Activated naive CD4-positive, alpha-beta T cell treated with anti-CD3 and anti-CD28 coated beads for 36 hours (primary cell): ENCODE results near the gene SFN. TPM values are rescaled to one million over a fixed set of nuclear protein-coding genes. Genes with fewer than 3 reads are reported as not detected.
A peak's percentile ranks its signal among the peaks of the same experiment; 100 is the strongest.
"Not testable (repeated sequence)": the region's sequence is repeated elsewhere in the genome, so short reads cannot be mapped to it uniquely, and the experiment has no call there.

ENCODE experiments used
- CTCF ChIA-PET: fragments of 350-600 bp; sonication (Branson Sonifier 250); formaldehyde crosslinking; loops from one replicate; lab custom pipeline; 2021; ENCODE audit warnings: antibody characterized with exemption; lab: Charles Lee
- DNase-seq: peaks from one replicate; pipeline ENCODE4 v3.0.0-alpha.2; 2020
- H3K27ac Mint-ChIP-seq: one replicate; pipeline ENCODE4 v1.8.0; 2021; ENCODE audit warnings: mild to moderate bottlenecking, mixed read lengths
- H3K27me3 Mint-ChIP-seq: one replicate; pipeline ENCODE4 v1.8.0; 2021; ENCODE audit warnings: low read depth, mixed read lengths
- H3K36me3 Mint-ChIP-seq: one replicate; pipeline ENCODE4 v1.8.0; 2021; ENCODE audit warnings: low read depth, mixed read lengths
- H3K4me1 Mint-ChIP-seq: one replicate; pipeline ENCODE4 v1.8.0; 2021; ENCODE audit warnings: low read depth, mixed read lengths
- H3K4me3 Mint-ChIP-seq: one replicate; pipeline ENCODE4 v1.8.0; 2021; ENCODE audit warnings: mild to moderate bottlenecking, moderate library complexity, mixed read lengths
- H3K9me3 Mint-ChIP-seq: one replicate; pipeline ENCODE4 v1.8.0; 2021; ENCODE audit warnings: mixed read lengths
- intact Hi-C: fragments of 100-400 bp; cut with micrococcal nuclease; formaldehyde crosslinking; loops from one replicate; pipeline ENCODE4 v1.15.1; 2023
- total RNA-seq, 2 experiments: library from RNA; stranded (reverse); gene quantifications; one replicate each; pipeline ENCODE4 v1.2.3, GENCODE V29; 2021

SFN gene
- total RNA-seq, 2 experiments from 2014 or later, result 0.26 to 0.52 TPM

DNA sequence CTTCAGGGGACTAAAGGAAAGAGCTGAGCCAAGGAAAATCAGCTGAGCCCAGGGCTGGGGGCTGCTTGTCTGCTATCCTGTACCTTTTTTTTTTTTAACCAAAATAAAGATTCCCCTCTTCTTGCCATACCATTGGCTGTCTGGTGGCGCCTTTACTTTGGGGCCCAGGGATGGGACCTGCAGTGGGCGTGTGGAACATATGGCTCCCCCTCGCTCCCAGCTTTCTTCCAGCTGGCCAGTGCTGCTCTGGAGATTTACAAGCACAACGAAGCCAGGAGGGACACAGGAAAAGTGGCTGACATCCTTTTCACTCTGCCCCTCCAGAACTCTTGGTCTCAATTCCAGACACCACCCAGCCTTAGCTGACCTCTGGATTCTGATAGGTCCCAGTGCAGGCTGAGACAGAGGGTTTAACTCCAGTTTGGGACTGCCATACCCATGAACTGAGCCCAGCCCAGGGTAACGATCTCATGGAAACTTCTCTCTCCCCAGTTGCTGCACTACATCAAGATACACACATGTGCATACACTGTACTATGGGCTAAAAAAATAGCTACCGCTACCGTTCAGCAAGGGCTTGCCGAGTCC, 5.4 kb upstream of the SFN start:
- no peak overlapping the region for H3K27ac Mint-ChIP-seq
- intact Hi-C loops, result no loop called here
- no peaks in the 10 kb centered on the region for H3K9me3 Mint-ChIP-seq
- CTCF ChIA-PET, result interaction anchor here (0.7 to 2.1 kb wide), 4 partner anchors 8 to 256 kb away, joined by 3 to 7 read pairs (median 4); no protein-coding TSS in a partner anchor
- H3K27me3 Mint-ChIP-seq, result no peaks in the 10 kb centered on the region
- no peak for DNase-seq
- peaks cover 26% of the 10 kb centered on the region for H3K36me3 Mint-ChIP-seq
- H3K4me3 Mint-ChIP-seq, result no peak overlapping the region
- H3K4me1 Mint-ChIP-seq, result peaks cover 6% of the 10 kb centered on the region

DNA sequence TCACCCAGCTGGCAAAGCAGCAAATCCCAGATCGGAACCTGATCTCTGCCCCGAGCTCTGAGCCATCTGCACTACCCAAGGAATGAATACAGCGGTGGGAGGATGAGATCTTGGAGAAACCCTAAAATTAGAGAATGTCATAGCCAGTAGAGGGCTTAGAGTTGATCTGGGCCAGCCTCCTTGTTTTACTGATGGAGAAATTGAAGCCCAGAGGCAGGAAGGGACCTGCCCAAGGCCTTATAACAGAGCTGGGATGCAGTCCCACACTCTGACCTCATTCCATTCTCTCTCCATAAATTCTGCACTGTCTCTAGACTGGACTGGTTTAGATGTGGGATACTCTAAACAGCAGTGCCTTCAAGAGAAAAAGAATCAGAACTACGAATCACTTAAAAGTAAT, 4.8 kb upstream of the SFN start:
- CTCF ChIA-PET, result interaction anchor here (0.9 to 2.1 kb wide), 3 partner anchors 9 to 46 kb away, joined by 3 to 7 read pairs (median 4); no protein-coding TSS in a partner anchor
- H3K27me3 Mint-ChIP-seq, result no peaks in the 10 kb centered on the region

DNA sequence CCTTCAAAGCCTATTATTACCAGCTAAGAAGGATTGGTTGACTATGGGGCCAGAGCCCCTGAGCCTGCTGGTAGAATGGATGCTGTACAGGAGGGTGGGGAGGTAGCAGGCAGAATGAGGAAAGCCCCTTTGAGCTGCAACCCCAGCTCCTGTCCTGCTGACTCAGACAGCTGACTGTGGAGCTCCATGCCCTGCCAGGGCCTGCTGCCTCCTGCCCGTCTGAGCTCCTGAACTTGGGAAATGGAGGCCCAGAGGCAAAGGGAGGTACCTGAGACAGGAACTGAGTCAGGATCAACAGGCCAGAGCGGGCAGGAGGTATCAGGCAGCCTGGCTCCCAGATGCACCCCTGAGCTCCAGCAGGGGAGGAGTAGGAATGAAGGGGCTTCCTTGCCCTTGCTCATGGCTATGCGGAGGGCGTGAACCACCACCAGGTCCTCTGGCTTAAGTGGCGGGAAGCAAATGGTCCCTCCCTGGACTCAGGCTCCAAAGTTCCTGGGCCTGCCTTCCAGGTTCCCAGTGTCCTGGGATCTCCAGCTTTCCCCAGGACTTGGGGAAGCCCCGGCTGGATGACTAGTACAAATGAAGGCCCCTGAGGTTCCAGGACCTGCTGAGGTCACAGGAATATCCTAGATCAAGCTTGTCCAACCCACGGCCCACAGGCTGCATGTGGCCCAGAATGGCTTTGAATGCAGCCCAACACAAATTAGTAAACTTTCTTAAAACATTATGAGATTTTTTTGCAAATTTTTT, 3.9 kb upstream of the SFN start:
- Mint-ChIP-seq H3K27me3 (no peaks in the 10 kb centered on the region), H3K4me1 (peaks cover 18% of the 10 kb centered on the region), H3K27ac (no peak overlapping the region), H3K4me3 (no peak overlapping the region), H3K36me3 (peaks cover 14% of the 10 kb centered on the region), H3K9me3 (no peaks in the 10 kb centered on the region)
- intact Hi-C loops, result no loop called here
- DNase-seq, result no peak
- CTCF ChIA-PET, result interaction anchor here (0.7 to 2.1 kb wide), 7 partner anchors 10 to 257 kb away, joined by 3 to 9 read pairs (median 4); no protein-coding TSS in a partner anchor

More for the DNA sequence above, 4.8 kb upstream of the SFN start:
- no peak for DNase-seq
- no peak overlapping the region for H3K4me3 Mint-ChIP-seq
- H3K27ac Mint-ChIP-seq, result no peak overlapping the region
- intact Hi-C loops, result no loop called here
- H3K9me3 Mint-ChIP-seq, result no peaks in the 10 kb centered on the region
- H3K4me1 Mint-ChIP-seq, result peaks cover 11% of the 10 kb centered on the region
- H3K36me3 Mint-ChIP-seq, result peaks cover 20% of the 10 kb centered on the region

DNA sequence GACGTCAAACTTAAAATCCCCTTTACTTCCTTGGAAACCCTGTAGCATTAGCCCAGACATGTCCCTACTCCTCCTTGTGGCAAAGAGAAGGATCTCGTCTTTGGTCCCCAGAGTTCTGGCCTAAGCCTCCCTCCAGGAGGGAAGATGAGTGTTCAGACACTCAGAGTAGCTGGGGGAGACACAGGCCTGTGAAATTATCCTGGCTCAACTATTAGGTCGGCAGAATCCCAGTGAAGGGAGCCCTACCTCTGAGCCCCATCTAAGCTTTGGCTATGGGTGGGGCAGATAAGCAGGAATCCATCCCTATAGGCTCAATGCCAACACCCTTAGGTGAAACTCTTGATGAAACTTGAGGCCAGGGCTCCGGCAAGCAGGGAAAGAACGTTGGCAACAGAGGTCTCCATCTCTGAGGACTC, 1.7 kb upstream of the SFN start:
- H3K4me3 Mint-ChIP-seq, result no peak overlapping the region
- intact Hi-C loops, result no loop called here
- peaks cover 3% of the 10 kb centered on the region for H3K36me3 Mint-ChIP-seq
- no peaks in the 10 kb centered on the region for H3K27me3 Mint-ChIP-seq
- peaks cover 21% of the 10 kb centered on the region for H3K4me1 Mint-ChIP-seq
- CTCF ChIA-PET, result interaction anchor here (0.8 to 1.3 kb wide), 4 partner anchors 17 to 51 kb away, joined by 3 to 4 read pairs (median 4); no protein-coding TSS in a partner anchor
- no peaks in the 10 kb centered on the region for H3K9me3 Mint-ChIP-seq
- no peak overlapping the region for H3K27ac Mint-ChIP-seq
- no peak for DNase-seq

DNA sequence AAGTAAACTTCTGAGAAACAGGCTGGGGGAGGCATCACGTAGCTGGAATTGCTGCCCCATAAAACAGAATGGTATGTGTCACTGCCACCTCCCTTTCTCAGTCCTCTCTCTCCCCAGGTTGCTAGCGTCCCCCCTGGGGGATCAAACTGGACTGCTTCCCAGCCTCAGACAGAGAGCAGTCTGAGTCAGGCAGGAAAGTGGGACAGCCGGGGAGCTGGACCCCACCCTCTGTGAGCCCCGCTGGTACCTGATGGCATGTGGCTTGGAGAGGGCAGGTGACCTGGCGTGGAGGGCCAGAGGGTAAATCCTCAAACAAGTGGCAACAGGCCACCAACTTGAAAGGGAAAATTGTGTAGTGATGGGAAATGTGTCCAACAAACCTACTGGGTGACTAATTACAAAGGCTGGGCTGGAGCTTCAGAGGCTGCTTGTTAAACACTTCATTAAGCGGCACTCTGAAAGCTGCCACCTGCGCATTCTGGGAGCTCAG, 1.0 kb upstream of the SFN start:
- H3K27me3 Mint-ChIP-seq, result no peaks in the 10 kb centered on the region
- no peak overlapping the region for H3K4me3 Mint-ChIP-seq
- no peaks in the 10 kb centered on the region for H3K9me3 Mint-ChIP-seq
- no peak for DNase-seq
- no peaks in the 10 kb centered on the region for H3K36me3 Mint-ChIP-seq
- peaks cover 21% of the 10 kb centered on the region for H3K4me1 Mint-ChIP-seq
- no peak overlapping the region for H3K27ac Mint-ChIP-seq
- intact Hi-C loops, result no loop called here
- CTCF ChIA-PET, result interaction anchor here (0.6 to 1.3 kb wide), 6 partner anchors 10 to 422 kb away, joined by 3 to 4 read pairs (median 3); no protein-coding TSS in a partner anchor

DNA sequence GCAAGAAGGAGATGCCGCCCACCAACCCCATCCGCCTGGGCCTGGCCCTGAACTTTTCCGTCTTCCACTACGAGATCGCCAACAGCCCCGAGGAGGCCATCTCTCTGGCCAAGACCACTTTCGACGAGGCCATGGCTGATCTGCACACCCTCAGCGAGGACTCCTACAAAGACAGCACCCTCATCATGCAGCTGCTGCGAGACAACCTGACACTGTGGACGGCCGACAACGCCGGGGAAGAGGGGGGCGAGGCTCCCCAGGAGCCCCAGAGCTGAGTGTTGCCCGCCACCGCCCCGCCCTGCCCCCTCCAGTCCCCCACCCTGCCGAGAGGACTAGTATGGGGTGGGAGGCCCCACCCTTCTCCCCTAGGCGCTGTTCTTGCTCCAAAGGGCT, 732 bp downstream of the SFN start:
- H3K4me1 Mint-ChIP-seq, result peaks cover 21% of the 10 kb centered on the region
- no peak overlapping the region for H3K27ac Mint-ChIP-seq
- H3K27me3 Mint-ChIP-seq, result no peaks in the 10 kb centered on the region
- H3K36me3 Mint-ChIP-seq, result no peaks in the 10 kb centered on the region
- H3K9me3 Mint-ChIP-seq, result no peaks in the 10 kb centered on the region
- no peak for DNase-seq
- intact Hi-C loops, result loop anchor here (2.0 kb wide), 3 partner anchors 27 to 171 kb away; partner anchors contain the start of genes GPN2 and NUDC
- CTCF ChIA-PET, result interaction anchor here (0.8 to 2.6 kb wide), 4 partner anchors 14 to 262 kb away, joined by 3 to 15 read pairs (median 3); no protein-coding TSS in a partner anchor
- peak overlapping the region; percentile 92 for H3K4me3 Mint-ChIP-seq

DNA sequence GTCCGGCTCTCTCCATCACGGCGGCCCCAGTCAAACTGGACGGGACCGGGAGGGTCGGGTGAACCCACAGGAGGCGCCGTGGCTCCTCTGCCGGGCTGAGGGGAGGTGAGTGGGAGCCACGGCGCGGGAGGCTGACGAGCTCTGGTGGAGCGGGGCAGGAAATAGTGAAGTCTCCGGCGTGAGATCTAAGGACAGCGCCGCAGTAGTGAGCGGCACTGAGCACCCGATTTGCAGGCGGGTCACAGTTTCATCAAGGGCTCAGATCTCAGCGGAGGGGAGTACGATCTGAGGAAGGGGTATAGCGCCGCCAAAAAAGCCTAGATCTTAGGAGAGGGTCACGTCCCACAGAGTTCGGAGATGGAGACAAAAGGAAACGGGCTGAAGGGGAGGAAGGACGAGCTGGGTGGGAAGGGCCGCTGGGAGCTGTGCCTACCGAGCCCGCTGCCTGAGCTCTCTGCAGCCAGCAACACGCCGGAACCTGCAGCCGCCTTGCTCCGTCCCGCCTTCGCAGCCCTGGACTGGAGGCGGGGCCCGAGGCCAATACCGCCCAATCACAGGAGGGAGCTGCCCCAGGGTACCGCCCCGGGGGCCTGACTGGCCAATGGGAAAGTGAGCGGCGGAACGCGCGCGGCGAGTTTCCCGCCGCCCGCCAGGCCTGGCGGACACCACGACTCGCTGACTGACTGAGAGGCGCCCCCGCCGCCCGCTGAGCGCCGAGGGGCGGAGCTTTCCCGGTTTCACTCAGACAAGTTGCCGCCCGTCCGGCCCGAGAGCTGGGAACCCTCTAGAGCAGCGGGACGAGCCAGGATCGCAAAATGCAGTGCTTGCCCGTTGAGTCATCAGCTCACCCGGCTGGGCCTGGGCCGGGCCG, 1.9 kb downstream of the SFN start:
- no peaks in the 10 kb centered on the region for H3K27me3 Mint-ChIP-seq
- peaks cover 21% of the 10 kb centered on the region for H3K4me1 Mint-ChIP-seq
- peak overlapping the region; percentile 92 for H3K4me3 Mint-ChIP-seq
- H3K9me3 Mint-ChIP-seq, result no peaks in the 10 kb centered on the region
- CTCF ChIA-PET, result interaction anchor here (0.6 to 3.0 kb wide), 12 partner anchors 9 to 263 kb away, joined by 3 to 15 read pairs (median 7); no protein-coding TSS in a partner anchor
- intact Hi-C loops, result loop anchor here (1.0 to 2.0 kb wide), 5 partner anchors 26 to 172 kb away; partner anchors contain the start of genes GPN2 and NUDC
- peak; percentile 95 for DNase-seq
- peak overlapping the region; percentile 90 for H3K27ac Mint-ChIP-seq
- no peaks in the 10 kb centered on the region for H3K36me3 Mint-ChIP-seq

DNA sequence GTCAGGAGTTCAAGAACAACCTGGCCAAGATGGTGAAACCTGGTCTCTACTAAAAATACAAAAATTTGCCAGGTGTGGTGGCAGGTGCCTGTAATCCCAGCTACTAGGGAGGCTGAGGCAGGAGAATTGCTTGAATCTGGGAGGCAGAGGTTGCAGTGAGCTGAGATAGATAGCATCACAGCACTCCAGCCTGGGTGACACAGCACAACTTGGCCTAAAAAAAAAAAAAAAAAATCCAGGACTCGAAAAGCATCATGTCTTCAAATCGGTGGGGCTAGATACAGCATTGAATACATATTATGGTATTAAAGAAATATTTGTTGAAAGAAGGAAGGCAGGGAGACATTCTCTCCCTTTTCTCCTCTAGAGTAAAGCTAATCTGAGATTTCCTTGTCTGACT, 10.1 kb downstream of the SFN start:
- H3K27me3 Mint-ChIP-seq, intact Hi-C loops, H3K4me3 Mint-ChIP-seq, H3K9me3 Mint-ChIP-seq, H3K27ac Mint-ChIP-seq, DNase-seq, H3K4me1 Mint-ChIP-seq, H3K36me3 Mint-ChIP-seq: not testable (repeated sequence)
- CTCF ChIA-PET, result interaction anchor here (0.6 to 1.6 kb wide), 8 partner anchors 8 to 450 kb away, joined by 3 to 7 read pairs (median 4); no protein-coding TSS in a partner anchor

DNA sequence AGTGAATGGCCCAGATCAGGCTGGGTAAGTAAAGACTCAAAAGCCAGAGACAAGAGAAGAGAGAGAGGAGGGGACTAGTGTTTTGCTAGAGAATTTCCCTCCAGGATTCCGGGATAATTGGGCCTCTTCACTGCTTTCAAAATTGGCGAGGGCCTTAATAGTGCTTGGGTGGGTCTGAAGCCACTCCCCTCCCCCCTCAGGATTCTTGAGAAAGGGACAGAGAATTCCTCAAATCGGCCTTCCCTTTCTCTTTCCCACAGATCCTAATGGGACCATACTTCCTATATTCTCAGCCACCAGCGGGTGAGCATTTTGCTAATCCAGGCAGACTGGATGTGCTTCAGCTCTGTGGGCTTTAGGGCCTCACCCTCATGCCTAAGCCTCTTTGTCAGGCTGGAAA, 11.9 kb downstream of the SFN start:
- H3K36me3 Mint-ChIP-seq, result no peaks in the 10 kb centered on the region
- CTCF ChIA-PET, result interaction anchor here (1.5 kb wide), 1 partner anchor 12 kb away, joined by 4 read pairs; no protein-coding TSS in a partner anchor

DNA sequence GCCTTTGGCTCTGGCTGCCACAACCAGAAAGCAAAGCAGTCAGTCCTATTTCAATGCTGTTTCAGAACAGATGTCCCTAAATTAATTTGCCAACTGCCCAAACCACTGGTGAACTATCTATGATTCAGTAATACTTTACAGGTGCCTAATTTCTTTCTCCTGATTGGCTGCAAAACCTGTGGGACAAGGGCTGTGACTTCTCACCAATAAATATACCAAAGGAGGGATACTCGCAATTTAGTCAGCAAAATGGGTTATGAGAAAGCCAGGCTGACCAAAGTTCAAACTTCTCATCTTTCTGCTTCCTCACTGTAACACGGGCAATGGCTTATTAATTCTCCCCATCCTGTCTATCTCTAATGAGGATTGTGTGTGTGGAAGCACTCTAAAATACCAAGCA, 14.4 kb downstream of the SFN start:
- Mint-ChIP-seq H3K27ac (peak overlapping the region; percentile 51), H3K27me3 (no peaks in the 10 kb centered on the region), H3K4me1 (peaks cover 2% of the 10 kb centered on the region), H3K4me3 (no peak overlapping the region), H3K36me3 (peaks cover 2% of the 10 kb centered on the region), H3K9me3 (no peaks in the 10 kb centered on the region)
- intact Hi-C loops, result no loop called here
- CTCF ChIA-PET, result interaction anchor here (0.7 to 3.0 kb wide), 8 partner anchors 10 to 275 kb away, joined by 3 to 15 read pairs (median 5); no protein-coding TSS in a partner anchor
- no peak for DNase-seq

More for the DNA sequence above, 11.9 kb downstream of the SFN start:
- no peak for DNase-seq
- Mint-ChIP-seq H3K4me1 (peaks cover 2% of the 10 kb centered on the region), H3K9me3 (no peaks in the 10 kb centered on the region), H3K27me3 (no peaks in the 10 kb centered on the region), H3K4me3 (no peak overlapping the region), H3K27ac (no peak overlapping the region)
- intact Hi-C loops, result no loop called here

DNA sequence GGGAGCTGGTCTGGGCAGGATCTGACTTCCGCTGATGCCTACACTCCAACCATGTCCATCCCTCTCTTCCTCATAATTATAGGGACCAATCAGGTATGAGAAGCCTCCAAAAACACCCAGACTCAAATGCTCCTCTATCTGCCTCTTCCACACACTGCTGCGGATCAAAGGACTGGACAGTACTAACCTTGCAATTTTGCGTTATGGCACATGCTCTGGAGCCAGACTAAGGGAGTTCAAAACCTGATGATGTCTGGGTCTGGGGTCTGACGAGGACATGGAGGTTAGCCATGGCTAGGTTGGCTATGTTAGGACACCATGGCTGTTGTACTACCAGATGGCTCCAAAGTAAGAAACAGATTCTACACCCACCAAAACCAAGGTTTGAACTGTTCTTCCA, 16.8 kb downstream of the SFN start:
- Mint-ChIP-seq H3K4me1 (peaks cover 2% of the 10 kb centered on the region), H3K36me3 (peaks cover 22% of the 10 kb centered on the region), H3K9me3 (no peaks in the 10 kb centered on the region), H3K27me3 (no peaks in the 10 kb centered on the region), H3K27ac (no peak overlapping the region), H3K4me3 (no peak overlapping the region)
- CTCF ChIA-PET, result interaction anchor here (0.5 to 2.6 kb wide), 13 partner anchors 8 to 278 kb away, joined by 3 to 14 read pairs (median 5); no protein-coding TSS in a partner anchor
- intact Hi-C loops, result no loop called here
- no peak for DNase-seq
